H9 (cell line): ENCODE results near the gene CALY. TPM values are rescaled to one million over a fixed set of nuclear protein-coding genes. Genes with fewer than 3 reads are reported as not detected.

Experiments used
- DNase-seq: peaks from one replicate; pipeline ENCODE4 v3.0.0-alpha.2; 2017
- H2AFZ ChIP-seq: one replicate; pipeline ENCODE4 v1.6.1; 2013; ENCODE audit warnings: mild to moderate bottlenecking, low read length, control low read depth, moderate library complexity
- H2AK5ac ChIP-seq: 2 replicates; pipeline ENCODE4 v1.6.1; 2013; ENCODE audit warnings: low read length, control low read depth, mixed read lengths; ENCODE audit not compliant: insufficient read length
- H2BK120ac ChIP-seq: one replicate; pipeline ENCODE4 v1.6.1; 2013; ENCODE audit warnings: low read depth, mild to moderate bottlenecking, low read length, control low read depth, inconsistent platforms; ENCODE audit not compliant: poor library complexity, severe bottlenecking
- H2BK12ac ChIP-seq: 2 replicates; pipeline ENCODE4 v1.6.1; 2013; ENCODE audit warnings: low read length, control low read depth, mixed read lengths, low read depth; ENCODE audit not compliant: insufficient read length
- H2BK15ac ChIP-seq: 2 replicates; pipeline ENCODE4 v1.6.1; 2013; ENCODE audit warnings: low read depth, low read length, control low read depth
- H2BK20ac ChIP-seq: one replicate; pipeline ENCODE4 v1.6.1; 2013; ENCODE audit warnings: low read depth, mild to moderate bottlenecking, low read length, control low read depth, inconsistent platforms; ENCODE audit not compliant: poor library complexity, severe bottlenecking
- H2BK5ac ChIP-seq: 2 replicates; pipeline ENCODE4 v1.6.1; 2013; ENCODE audit warnings: low read length, control low read depth, mixed read lengths; ENCODE audit not compliant: insufficient read length
- H3K14ac ChIP-seq: 2 replicates; pipeline ENCODE4 v1.6.1; 2013; ENCODE audit warnings: low read length, control low read depth; ENCODE audit not compliant: insufficient read depth
- H3K18ac ChIP-seq: 2 replicates; pipeline ENCODE4 v1.6.1; 2013; ENCODE audit warnings: low read depth, mild to moderate bottlenecking, mixed read lengths, low read length, control low read depth; ENCODE audit not compliant: insufficient read length
- H3K23ac ChIP-seq: 2 replicates; pipeline ENCODE4 v1.6.1; 2013; ENCODE audit warnings: low read length, control low read depth, mixed read lengths, low read depth; ENCODE audit not compliant: insufficient read length
- H3K23me2 ChIP-seq: 2 replicates; pipeline ENCODE4 v1.6.1; 2013; ENCODE audit warnings: low read depth, mild to moderate bottlenecking, mixed read lengths, low read length, control low read depth; ENCODE audit not compliant: insufficient read length, poor library complexity, severe bottlenecking
- H3K27ac ChIP-seq: 2 replicates; pipeline ENCODE4 v1.5.1; 2013; ENCODE audit warnings: low read length, control low read depth, mixed read lengths, low read depth; ENCODE audit not compliant: insufficient read length
- H3K27me3 ChIP-seq: 2 replicates; pipeline ENCODE4 v1.6.1; 2013; ENCODE audit warnings: low read length, control low read depth, inconsistent platforms; ENCODE audit not compliant: insufficient read depth
- H3K4ac ChIP-seq: 2 replicates; pipeline ENCODE4 v1.6.1; 2013; ENCODE audit warnings: low read depth, mild to moderate bottlenecking, control low read depth, inconsistent platforms, low read length, moderate library complexity
- H3K4me1 ChIP-seq: 2 replicates; pipeline ENCODE4 v1.6.1; 2013; ENCODE audit warnings: low read length, control low read depth, inconsistent platforms; ENCODE audit not compliant: insufficient read depth
- H3K4me2 ChIP-seq: 2 replicates; pipeline ENCODE4 v1.6.1; 2013; ENCODE audit warnings: low read length, control low read depth, mixed read lengths; ENCODE audit not compliant: insufficient read length, insufficient read depth
- H3K56ac ChIP-seq: 2 replicates; pipeline ENCODE4 v1.6.1; 2013; ENCODE audit warnings: low read depth, mild to moderate bottlenecking, mixed read lengths, low read length, control low read depth; ENCODE audit not compliant: insufficient read length
- H3K79me1 ChIP-seq: 2 replicates; pipeline ENCODE4 v1.6.1; 2013; ENCODE audit warnings: low read depth, mild to moderate bottlenecking, moderate library complexity, low read length, control low read depth, inconsistent platforms; ENCODE audit not compliant: insufficient read depth, poor library complexity, severe bottlenecking
- H3K79me2 ChIP-seq: 2 replicates; pipeline ENCODE4 v1.6.1; 2013; ENCODE audit warnings: low read length, control low read depth, inconsistent platforms; ENCODE audit not compliant: insufficient read depth
- H3K9ac ChIP-seq: 2 replicates; pipeline ENCODE4 v1.6.1; 2013; ENCODE audit warnings: low read length, control low read depth, mixed read lengths; ENCODE audit not compliant: insufficient read length; ENCODE audit errors: extremely low read depth
- H3K9me3 ChIP-seq: one replicate; pipeline ENCODE4 v1.6.1; 2013; ENCODE audit warnings: low read depth, low read length, inconsistent platforms; ENCODE audit not compliant: control insufficient read depth
- H3T11ph ChIP-seq: one replicate; pipeline ENCODE4 v1.6.1; 2013; ENCODE audit warnings: mild to moderate bottlenecking, low read length, control low read depth, inconsistent platforms
- H4K20me1 ChIP-seq: one replicate; pipeline ENCODE4 v1.6.1; 2013; ENCODE audit not compliant: control insufficient read depth, insufficient read length, insufficient read depth
- H4K5ac ChIP-seq: 2 replicates; pipeline ENCODE4 v1.6.1; 2013; ENCODE audit warnings: low read depth, mild to moderate bottlenecking, mixed read lengths, low read length, control low read depth; ENCODE audit not compliant: insufficient read length
- H4K8ac ChIP-seq: replicated peaks from 2 replicates; pipeline ENCODE4 v1.6.1; 2013; ENCODE audit warnings: low read length, control low read depth, mixed read lengths, low read depth; ENCODE audit not compliant: insufficient read length
- H4K91ac ChIP-seq: 2 replicates; pipeline ENCODE4 v1.6.1; 2013; ENCODE audit warnings: low read depth, mild to moderate bottlenecking, moderate library complexity, mixed read lengths, low read length, control low read depth; ENCODE audit not compliant: insufficient read length
- H3K27ac Mint-ChIP-seq, 3 experiments: 2 replicates in 2 of 3; 3 replicates in 1 of 3; pipeline ENCODE4 v1.8.0; 2020 to 2021; ENCODE audit warnings: mixed read lengths in 3 of 3, mild to moderate bottlenecking in 1 of 3, moderate library complexity in 1 of 3
- H3K27me3 Mint-ChIP-seq: 2 replicates; pipeline ENCODE4 v1.8.0; 2021; ENCODE audit warnings: low read depth, mild to moderate bottlenecking, moderate library complexity, mixed read lengths
- H3K36me3 Mint-ChIP-seq, 3 experiments: 2 replicates in 2 of 3; 3 replicates in 1 of 3; pipeline ENCODE4 v1.8.0; 2020 to 2021; ENCODE audit warnings: low read depth in 3 of 3, mixed read lengths in 3 of 3; ENCODE audit not compliant: insufficient read depth in 1 of 3
- H3K4me1 Mint-ChIP-seq, 2 experiments: 2 replicates each; pipeline ENCODE4 v1.8.0; 2020; ENCODE audit warnings: mixed read lengths in 2 of 2
- H3K4me3 Mint-ChIP-seq, 2 experiments: 2 replicates in 1 of 2; 3 replicates in 1 of 2; pipeline ENCODE4 v1.8.0; 2020 to 2021; ENCODE audit warnings: mild to moderate bottlenecking in 2 of 2, mixed read lengths in 2 of 2, moderate library complexity in 1 of 2
- H3K9me3 Mint-ChIP-seq, 2 experiments: 2 replicates in 1 of 2; 3 replicates in 1 of 2; pipeline ENCODE4 v1.8.0; 2020; ENCODE audit warnings: mild to moderate bottlenecking in 2 of 2, mixed read lengths in 2 of 2, moderate library complexity in 1 of 2
- CTCF ChIP-seq: fragments of 200-600 bp; sonication (generic); conservative IDR thresholded peaks from 3 replicates; pipeline ENCODE4 v1.8.0; 2021; ENCODE audit warnings: antibody characterized with exemption, mild to moderate bottlenecking
- WGBS: extraction: QIAGEN DNeasy Blood & Tissue Kit; methylation state at CpG from one replicate; pipeline ENCODE4 v1.1.7; 2013; ENCODE audit warnings: missing lambda C conversion rate, low lambda C conversion rate, mixed read lengths; ENCODE audit not compliant: insufficient read length; ENCODE audit errors: extremely low coverage; 5-methylcytosine and 5-hydroxymethylcytosine counted together
- total RNA-seq: library from RNA; stranded (reverse); gene quantifications from 2 replicates; pipeline ENCODE4 v1.2.1, GENCODE V29; 2021

CALY gene
- total RNA-seq, 1 experiment from 2014 or later, result 2.9 TPM

DNA sequence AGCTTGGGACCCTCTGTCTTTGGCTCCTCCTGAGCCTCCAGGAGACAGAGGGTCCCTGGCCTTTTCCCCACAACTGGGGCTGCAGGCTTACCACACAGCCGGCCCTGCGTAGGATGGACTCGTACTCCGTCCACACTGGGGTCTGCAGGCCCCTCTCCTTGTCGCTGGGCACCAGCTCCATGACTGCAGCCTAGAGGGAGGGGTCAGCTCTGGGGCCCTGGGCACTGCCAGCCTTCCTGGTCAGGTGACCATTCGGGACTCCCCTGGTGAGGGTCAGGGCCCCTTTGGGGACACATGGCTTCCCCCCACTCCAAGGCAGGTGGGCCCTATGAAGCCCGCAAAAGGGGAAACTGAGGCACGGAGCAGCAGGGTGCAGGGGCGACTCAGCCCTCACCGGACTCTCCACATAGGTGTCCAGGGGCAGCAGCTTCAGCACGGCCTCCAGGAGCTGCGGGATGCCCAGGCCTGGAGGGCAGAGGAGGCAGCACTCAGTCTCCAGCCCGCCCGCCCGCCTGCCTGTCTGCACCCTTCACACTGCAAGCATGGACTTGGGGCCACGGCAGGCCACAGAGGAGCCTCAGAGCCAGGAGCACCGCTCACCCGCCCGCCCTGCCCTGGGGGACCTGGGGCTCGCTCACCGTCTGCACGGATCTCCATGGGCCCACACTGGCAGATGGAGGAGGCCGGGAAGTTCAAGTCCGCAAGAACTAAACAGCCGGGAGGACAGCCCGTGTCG, 20.0 kb upstream of the CALY start:
- Histone ChIP-seq H3K4me2 (peak overlapping the region; percentile 35), H3K79me1 (no peaks in the 10 kb centered on the region), H4K5ac (no peak overlapping the region), H2BK12ac (no peak overlapping the region), H3K9me3 (no peaks in the 10 kb centered on the region), H2BK120ac (no peak overlapping the region), H3K4ac (no peak overlapping the region), H2BK20ac (no peak overlapping the region), H3K9ac (no peak overlapping the region), H2AK5ac (no peak overlapping the region), H3K27ac (no peak overlapping the region), H4K8ac (no peak overlapping the region), H3K14ac (0 out of 2 replicates have a peak overlapping the region, but pooled peaks have one; percentile 11), H2BK5ac (no peak overlapping the region), H2AFZ (no peak overlapping the region), H3K18ac (no peak overlapping the region), H3K27me3 (no peaks in the 10 kb centered on the region; the same call in 1 of the 2 replicates), H2BK15ac (no peak overlapping the region), H3K23ac (no peak overlapping the region), H3K23me2 (no peaks in the 10 kb centered on the region), H3K79me2 (no peaks in the 10 kb centered on the region), H3T11ph (no peak overlapping the region), H4K91ac (no peak overlapping the region), H4K20me1 (no peaks in the 10 kb centered on the region), H3K56ac (no peak overlapping the region), H3K4me1 (no peaks in the 10 kb centered on the region)
- H3K4me1 Mint-ChIP-seq, result peaks cover 0 to 2% of the 10 kb centered on the region in 2 experiments; a peak in 1 of 4 replicates
- TF ChIP-seq CTCF, result no peak
- H3K27ac Mint-ChIP-seq, result no peak overlapping the region; a peak in 1 of 7 replicates
- no CpG with 5 or more reads among the region's 27 CpGs for WGBS
- no peaks in the 10 kb centered on the region for H3K9me3 Mint-ChIP-seq
- no peak for DNase-seq
- H3K27me3 Mint-ChIP-seq, result peaks cover 24% of the 10 kb centered on the region
- peaks cover 5 to 7% (median 5%) of the 10 kb centered on the region in 3 experiments; a peak in 6 of 7 replicates for H3K36me3 Mint-ChIP-seq
- peak overlapping the region; percentile 75 to 83 for H3K4me3 Mint-ChIP-seq
